OCI-LY7 (cell line): ENCODE data around the gene IL2. TPM values are rescaled to one million over a fixed set of nuclear protein-coding genes. Genes with fewer than 3 reads are reported as not detected.

Experiments
- BruUV-seq: library from RNA; stranded (reverse); fragments of 400-500 nt; replicated peaks from 2 replicates; lab custom pipeline; 2021; lab: Mats Ljungman, UMichigan
- CTCF ChIA-PET: fragments of 300-600 bp; sonication (Branson Sonifier 250); formaldehyde crosslinking; loops from one replicate; lab custom pipeline; 2022; ENCODE audit warnings: antibody characterized with exemption; ENCODE audit not compliant: unreplicated experiment; lab: Charles Lee
- POLR2A ChIA-PET: fragments of 300-600 bp; sonication (Branson Sonifier 250); formaldehyde crosslinking; loops from one replicate; lab custom pipeline; 2022; ENCODE audit warnings: antibody characterized with exemption; lab: Charles Lee
- DNase-seq: peaks from one replicate; pipeline ENCODE4 v3.0.0-alpha.2; 2015; ENCODE audit warnings: low spot score
- H2AFZ ChIP-seq: fragments of 200-600 bp; sonication (generic), shearing (Covaris generic); 2 replicates; pipeline ENCODE4 v1.6.1; 2014; ENCODE audit warnings: mild to moderate bottlenecking, antibody characterized with exemption, low read length, moderate library complexity
- H3K27ac ChIP-seq: fragments of 200-600 bp; sonication (generic); 2 replicates; pipeline ENCODE4 v1.5.1; 2014; ENCODE audit warnings: mixed run types, low read depth, mild to moderate bottlenecking, moderate library complexity, low read length, inconsistent platforms; ENCODE audit not compliant: poor library complexity, severe bottlenecking
- H3K36me3 ChIP-seq: fragments of 200-600 bp; sonication (generic); 2 replicates; pipeline ENCODE4 v1.6.1; 2014; ENCODE audit warnings: mild to moderate bottlenecking, antibody characterized with exemption, low read length, moderate library complexity, mixed read lengths; ENCODE audit not compliant: insufficient read depth
- H3K4me1 ChIP-seq: fragments of 200-600 bp; sonication (generic); 2 replicates; pipeline ENCODE4 v1.5.1; 2014; ENCODE audit warnings: mild to moderate bottlenecking, low read length; ENCODE audit not compliant: insufficient read depth, poor library complexity, severe bottlenecking
- H3K4me2 ChIP-seq: fragments of 200-600 bp; sonication (generic); 2 replicates; pipeline ENCODE4 v1.6.1; 2014; ENCODE audit warnings: mild to moderate bottlenecking, low read length
- H3K4me3 ChIP-seq: fragments of 200-600 bp; sonication (generic); 2 replicates; pipeline ENCODE4 v1.5.1; 2014; ENCODE audit warnings: mild to moderate bottlenecking, low read depth, low read length; ENCODE audit not compliant: poor library complexity, severe bottlenecking
- H3K79me2 ChIP-seq: fragments of 200-600 bp; sonication (generic); 2 replicates; pipeline ENCODE4 v1.6.1; 2016; ENCODE audit warnings: low read depth, mild to moderate bottlenecking, low read length, moderate library complexity, mixed read lengths; ENCODE audit not compliant: insufficient read depth
- H3K9me2 ChIP-seq: fragments of 200-600 bp; sonication (generic); 2 replicates; pipeline ENCODE4 v1.6.1; 2016; ENCODE audit warnings: mild to moderate bottlenecking, low read length, mixed read lengths; ENCODE audit not compliant: insufficient read depth
- H3K9me3 ChIP-seq: fragments of 200-600 bp; sonication (generic); 2 replicates; pipeline ENCODE4 v1.6.1; 2014; ENCODE audit warnings: mild to moderate bottlenecking, mixed run types, low read length, mixed read lengths
- H4K20me1 ChIP-seq: fragments of 200-600 bp; sonication (generic); 2 replicates; pipeline ENCODE4 v1.6.1; 2014; ENCODE audit warnings: mild to moderate bottlenecking, antibody characterized with exemption, low read length, moderate library complexity, mixed read lengths; ENCODE audit not compliant: insufficient read depth
- CTCF ChIP-seq: fragments of 200-600 bp; sonication (generic); conservative IDR thresholded peaks from 2 replicates; pipeline ENCODE4 v1.5.1; 2014; ENCODE audit warnings: mild to moderate bottlenecking, antibody characterized with exemption, low read length, moderate library complexity, mixed read lengths
- EZH2phosphoT487 ChIP-seq: fragments of 200-600 bp; sonication (generic); IDR thresholded peaks from 2 replicates; pipeline ENCODE4 v1.6.1; 2018; ENCODE audit warnings: low read depth, borderline replicate concordance, mild to moderate bottlenecking, mixed run types, antibody characterized with exemption, low read length, moderate library complexity, mixed read lengths
- intact Hi-C: fragments of 100-400 bp; cut with micrococcal nuclease; formaldehyde crosslinking; loops from one replicate; pipeline ENCODE4 v1.10.0; 2022; ENCODE audit not compliant: unreplicated experiment
- total RNA-seq, 2 experiments: library from RNA; depleted of rRNA in 1 of 2; stranded (reverse); fragments of >200 nt in 1 of 2; shearing (Covaris generic) in 1 of 2; gene quantifications; 2 replicates each; pipeline ENCODE4 v1.2.3, GENCODE V29; 2014 to 2022

Gene IL2
- total RNA-seq, 2 experiments from 2014 or later = not detected

- no peak overlapping the region for H2AFZ ChIP-seq
- H3K4me3 ChIP-seq = no peak overlapping the region
- no peak for DNase-seq
- TF ChIP-seq EZH2phosphoT487 = no peak
- TF ChIP-seq CTCF = no peak
- H3K79me2 ChIP-seq = no peaks in the 10 kb centered on the region
- H3K27ac ChIP-seq = no peak overlapping the region
- intact Hi-C loops = no loop called here
- ChIA-PET POLR2A (no interaction called here), CTCF (no interaction called here)
- BruUV-seq = no TSS peak
- H3K9me2 ChIP-seq = no peaks in the 10 kb centered on the region
- no peaks in the 10 kb centered on the region for H4K20me1 ChIP-seq
- H3K4me2 ChIP-seq = no peak overlapping the region
- H3K4me1 ChIP-seq = no peaks in the 10 kb centered on the region
- H3K36me3 ChIP-seq = no peaks in the 10 kb centered on the region
- H3K9me3 ChIP-seq = no peaks in the 10 kb centered on the region
These were observed 25.4 kb upstream of the IL2 start for GRCh38 chr4:122481766-122482405.

DNA sequence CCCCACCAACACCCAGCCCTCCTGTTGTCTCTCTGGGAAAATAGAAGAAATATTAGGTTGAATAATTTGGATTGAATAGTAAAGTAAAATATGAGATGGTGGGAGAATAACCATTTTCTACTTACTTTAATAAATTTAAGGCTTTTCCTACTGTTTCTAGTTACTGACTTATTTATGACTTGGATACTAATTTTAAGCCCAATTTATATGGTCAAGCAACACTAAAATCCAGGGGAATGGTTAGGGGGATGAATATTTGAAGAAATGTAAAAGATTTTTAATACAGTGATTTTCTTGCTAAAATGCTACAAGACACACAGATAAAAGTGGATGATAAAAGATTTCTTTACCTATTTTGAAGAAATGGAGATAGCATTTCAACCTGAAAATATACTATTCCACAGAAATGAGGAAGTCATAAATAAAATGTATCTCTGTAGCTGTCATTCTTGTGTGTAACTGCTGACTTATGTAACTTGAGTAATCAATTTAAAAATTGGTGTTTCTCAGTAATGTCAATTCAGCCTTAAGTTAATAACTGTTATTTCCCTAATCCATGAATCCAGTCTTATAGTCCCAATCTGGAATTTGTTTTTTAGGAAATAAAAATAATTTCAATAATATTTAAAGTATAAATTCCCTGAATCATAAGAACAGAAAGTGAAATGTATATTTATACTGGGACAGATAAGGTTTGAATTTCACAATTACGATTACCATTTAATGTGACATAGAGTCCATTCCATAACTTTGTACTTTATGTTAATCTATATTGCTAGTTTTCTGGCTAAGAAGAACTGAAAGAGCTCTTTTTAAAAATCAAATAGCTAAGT is 24.3 kb upstream of the IL2 start:
- H3K79me2 ChIP-seq = no peaks in the 10 kb centered on the region
- no peak overlapping the region for H3K4me2 ChIP-seq
- no peak for TF ChIP-seq EZH2phosphoT487
- TF ChIP-seq CTCF = no peak
- no peak for DNase-seq
- H4K20me1 ChIP-seq = no peaks in the 10 kb centered on the region
- no peaks in the 10 kb centered on the region for H3K36me3 ChIP-seq
- no peaks in the 10 kb centered on the region for H3K9me2 ChIP-seq
- H3K27ac ChIP-seq = no peak overlapping the region
- H3K4me1 ChIP-seq = no peaks in the 10 kb centered on the region
- intact Hi-C loops = no loop called here
- no peak overlapping the region for H2AFZ ChIP-seq
- no peaks in the 10 kb centered on the region for H3K9me3 ChIP-seq
- ChIA-PET POLR2A (interaction anchor here (1.1 kb wide), 1 partner anchor 27 kb away, joined by 3 read pairs; no protein-coding TSS in a partner anchor), CTCF (no interaction called here)
- H3K4me3 ChIP-seq = no peak overlapping the region
- no TSS peak for BruUV-seq

DNA sequence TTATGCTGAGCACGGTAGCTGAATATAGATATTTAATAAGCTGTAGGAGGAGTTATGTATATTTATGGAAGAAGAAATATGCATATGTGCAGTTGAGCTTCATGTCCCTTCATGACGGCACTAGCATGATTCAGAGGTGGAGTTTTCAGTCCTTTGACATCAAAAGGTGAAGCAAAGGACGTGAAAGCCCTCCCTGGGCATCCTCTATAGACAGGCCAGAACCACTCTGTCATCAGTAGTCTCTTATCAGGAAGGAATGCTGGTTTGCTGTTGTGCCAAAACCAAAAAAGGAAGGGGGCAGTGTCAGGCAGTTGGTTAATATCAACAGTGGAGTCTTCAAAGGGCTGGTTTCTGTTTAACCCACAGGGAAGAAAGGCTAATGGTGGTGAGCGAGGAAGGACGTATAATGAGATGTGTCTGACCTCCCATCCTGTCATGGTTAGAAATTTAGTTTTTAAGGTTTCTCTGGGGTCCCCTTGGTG is 23.5 kb upstream of the IL2 start:
- H3K9me3 ChIP-seq = no peaks in the 10 kb centered on the region
- TF ChIP-seq CTCF (no peak), EZH2phosphoT487 (no peak)
- no peaks in the 10 kb centered on the region for H3K36me3 ChIP-seq
- no peaks in the 10 kb centered on the region for H3K9me2 ChIP-seq
- CTCF ChIA-PET = no interaction called here
- H3K4me2 ChIP-seq = no peak overlapping the region
- DNase-seq = no peak
- H3K27ac ChIP-seq = no peak overlapping the region
- no peaks in the 10 kb centered on the region for H4K20me1 ChIP-seq
- H3K4me3 ChIP-seq = no peak overlapping the region
- no peaks in the 10 kb centered on the region for H3K4me1 ChIP-seq
- no TSS peak for BruUV-seq
- POLR2A ChIA-PET = no interaction called here
- H2AFZ ChIP-seq = no peak overlapping the region
- intact Hi-C loops = no loop called here
- H3K79me2 ChIP-seq = no peaks in the 10 kb centered on the region
